ENCODE data around the gene AMY2B.
A peak's percentile ranks its signal among the peaks of the same experiment; 100 is the strongest.
"Not testable (repeated sequence)": the region's sequence is repeated elsewhere in the genome, so short reads cannot be mapped to it uniquely, and the experiment has no call there.

Gene AMY2B

GRCh38 chr1:103571289-103571688 is at the start of gene AMY2B:
Gene AMY2B (plus strand): TSS chr1:103571589. CDS start chr1:103571603, 14 bp downstream.
- not testable (repeated sequence) for DNase-seq

- DNase-seq: no peak
Measured at GRCh38 chr1:103523346-103523745, 48.0 kb upstream of the AMY2B start.

GRCh38 chr1:103525114-103525606 is 46.2 kb upstream of the AMY2B start:
- peak; percentile 26 for DNase-seq

GRCh38 chr1:103525607-103526507 is 45.5 kb upstream of the AMY2B start, which contains the start of gene RNPC3:
Gene RNPC3 (plus strand): TSS chr1:103525699. CDS start chr1:103526071, 372 bp downstream.
- DNase-seq: peak; percentile 67

- DNase-seq: no peak
Measured at GRCh38 chr1:103527331-103527730, 44.1 kb upstream of the AMY2B start.

GRCh38 chr1:103529746-103530145 is 41.6 kb upstream of the AMY2B start:
- no peak for DNase-seq

- DNase-seq: no peak
Measured at GRCh38 chr1:103538226-103538625, 33.2 kb upstream of the AMY2B start.

GRCh38 chr1:103541431-103541830 is 30.0 kb upstream of the AMY2B start:
- DNase-seq: no peak

- no peak for DNase-seq
Measured at GRCh38 chr1:103546496-103546895, 24.9 kb upstream of the AMY2B start.

- DNase-seq: no peak
Measured at GRCh38 chr1:103547840-103548239, 23.5 kb upstream of the AMY2B start.

GRCh38 chr1:103560427-103560826 is 11.0 kb upstream of the AMY2B start:
- no peak for DNase-seq

GRCh38 chr1:103561124-103561523 is 10.3 kb upstream of the AMY2B start:
- not testable (repeated sequence) for DNase-seq

GRCh38 chr1:103561643-103562395 is 9.6 kb upstream of the AMY2B start:
- DNase-seq: no peak

- DNase-seq: no peak
Measured at GRCh38 chr1:103563056-103563455, 8.3 kb upstream of the AMY2B start.

GRCh38 chr1:103569493-103569892 is 1.9 kb upstream of the AMY2B start:
- DNase-seq: no peak

- no peak for DNase-seq
Measured at GRCh38 chr1:103576065-103576464, 4.7 kb downstream of the AMY2B start.

GRCh38 chr1:103576784-103577183 is 5.4 kb downstream of the AMY2B start:
- DNase-seq: not testable (repeated sequence)

- no peak for DNase-seq
Measured at GRCh38 chr1:103582464-103582863, 11.1 kb downstream of the AMY2B start.

- DNase-seq: no peak
Measured at GRCh38 chr1:103583887-103584286, 12.5 kb downstream of the AMY2B start.

- no peak for DNase-seq
Measured at GRCh38 chr1:103584537-103584936, 13.1 kb downstream of the AMY2B start.

GRCh38 chr1:103602740-103603139 is 31.4 kb downstream of the AMY2B start:
- DNase-seq: not testable (repeated sequence)

- no peak for DNase-seq
Measured at GRCh38 chr1:103616362-103616761, 45.0 kb downstream of the AMY2B start.

- not testable (repeated sequence) for DNase-seq
Measured at GRCh38 chr1:103616994-103617477, 45.6 kb downstream of the AMY2B start, which contains the start of gene AMY2A. Gene AMY2A (plus strand): TSS chr1:103617427. CDS start chr1:103617441, 14 bp downstream.
